Measurements from ENCODE around the gene PDP2. TPM values are rescaled to one million over a fixed set of nuclear protein-coding genes. Genes with fewer than 3 reads are reported as not detected.

PDP2 gene
- total RNA-seq, 4 donors from 2014 or later = 3.7 to 11.7 (median 5.8) TPM

- H3K4me1 ChIP-seq = peaks cover 0 to 14% (median 4%) of the 10 kb centered on the region in 3 donors
- H3K9me3 ChIP-seq = no peaks in the 10 kb centered on the region
- no peaks in the 10 kb centered on the region for H3K27me3 ChIP-seq
- no peaks in the 10 kb centered on the region for H3K36me3 ChIP-seq
- no peak for ATAC-seq
- H3K27ac ChIP-seq = no peak overlapping the region
- no peak for TF ChIP-seq EP300 (IDR thresholded peaks at IDR 0.05)
- no peak for TF ChIP-seq POLR2A (IDR thresholded peaks at IDR 0.05)
- H3K4me3 ChIP-seq = no peak overlapping the region
- WGBS, 2 donors (ENCODE audit: low coverage in 1 of 2) = 72 to 89% methylated on average over 5 to 6 of the region's 6 CpGs
Observed at GRCh38 chr16:66857437-66857836, 22.9 kb upstream of the PDP2 start.

GRCh38 chr16:66858740-66859396 lies 21.4 kb upstream of the PDP2 start:
- ATAC-seq = no peak
- Histone ChIP-seq H3K27me3 (no peaks in the 10 kb centered on the region), H3K36me3 (no peaks in the 10 kb centered on the region), H3K4me1 (peaks cover 0 to 14% (median 4%) of the 10 kb centered on the region in 3 donors), H3K4me3 (no peak overlapping the region), H3K9me3 (no peaks in the 10 kb centered on the region), H3K27ac (no peak overlapping the region)
- no peak for TF ChIP-seq POLR2A (IDR thresholded peaks at IDR 0.05)
- no peak for TF ChIP-seq EP300 (IDR thresholded peaks at IDR 0.05)
- TF ChIP-seq CTCF (IDR thresholded peaks at IDR 0.05) = no peak
- TF ChIP-seq POLR2AphosphoS5 (IDR thresholded peaks at IDR 0.05) = no peak
- 10% methylated on average over 3 of the region's 4 CpGs; no CpG with 5 or more reads in 1 of the 2 donors for WGBS, 2 donors (ENCODE audit: low coverage in 1 of 2)

GRCh38 chr16:66859397-66860068 lies 20.8 kb upstream of the PDP2 start:
- no peak for ATAC-seq
- no peak for TF ChIP-seq POLR2AphosphoS5 (IDR thresholded peaks at IDR 0.05)
- TF ChIP-seq POLR2A (IDR thresholded peaks at IDR 0.05) = no peak
- TF ChIP-seq CTCF (IDR thresholded peaks at IDR 0.05) = no peak
- TF ChIP-seq EP300 (IDR thresholded peaks at IDR 0.05) = no peak
- WGBS, 2 donors (ENCODE audit: low coverage in 1 of 2) = 13% methylated on average over 1 of the region's 3 CpGs; no CpG with 5 or more reads in 1 of the 2 donors

GRCh38 chr16:66862023-66862520 lies 18.2 kb upstream of the PDP2 start:
- no peak for TF ChIP-seq EP300 (IDR thresholded peaks at IDR 0.05)
- no peak for TF ChIP-seq CTCF (IDR thresholded peaks at IDR 0.05)
- no peak for TF ChIP-seq POLR2A (IDR thresholded peaks at IDR 0.05)
- no peak for TF ChIP-seq POLR2AphosphoS5 (IDR thresholded peaks at IDR 0.05)
- no peaks in the 10 kb centered on the region for H3K36me3 ChIP-seq
- no peak overlapping the region for H3K4me3 ChIP-seq
- no peak overlapping the region for H3K27ac ChIP-seq
- 84 to 100% methylated on average over 1 to 4 of the region's 8 CpGs for WGBS, 2 donors (ENCODE audit: low coverage in 1 of 2)
- no peak for ATAC-seq
- H3K9me3 ChIP-seq = no peaks in the 10 kb centered on the region
- H3K27me3 ChIP-seq = no peaks in the 10 kb centered on the region
- peaks cover 0 to 14% (median 4%) of the 10 kb centered on the region in 3 donors for H3K4me1 ChIP-seq

More at GRCh38 chr16:66859397-66860068, 20.8 kb upstream of the PDP2 start:
- Histone ChIP-seq H3K4me1 (peaks cover 0 to 14% (median 4%) of the 10 kb centered on the region in 3 donors), H3K27me3 (no peaks in the 10 kb centered on the region), H3K9me3 (no peaks in the 10 kb centered on the region), H3K4me3 (no peak overlapping the region), H3K36me3 (no peaks in the 10 kb centered on the region), H3K27ac (no peak overlapping the region)

GRCh38 chr16:66863707-66864106 lies 16.6 kb upstream of the PDP2 start:
- Histone ChIP-seq H3K27ac (no peak overlapping the region), H3K27me3 (no peaks in the 10 kb centered on the region), H3K36me3 (no peaks in the 10 kb centered on the region), H3K9me3 (no peaks in the 10 kb centered on the region), H3K4me1 (peaks cover 0 to 20% (median 4%) of the 10 kb centered on the region in 3 donors), H3K4me3 (no peak overlapping the region)
- ATAC-seq = no peak
- TF ChIP-seq POLR2AphosphoS5 (IDR thresholded peaks at IDR 0.05) (no peak), POLR2A (IDR thresholded peaks at IDR 0.05) (no peak), CTCF (IDR thresholded peaks at IDR 0.05) (no peak), EP300 (IDR thresholded peaks at IDR 0.05) (no peak)
